HepG2 (cell line): ENCODE measurements around the gene PLEKHA6. TPM values are rescaled to one million over a fixed set of nuclear protein-coding genes. Genes with fewer than 3 reads are reported as not detected.

Experiments used
- AHR ChIP-seq: IDR thresholded peaks from 2 replicates; pipeline ENCODE4 v1.6.1; 2018; ENCODE audit warnings: missing genetic modification reagents, missing compliant biosample characterization
- CREM ChIP-seq, 2 experiments: sonication (generic) in 1 of 2; formaldehyde crosslinking in 1 of 2; IDR thresholded peaks; 2 replicates each; pipeline versions ENCODE4 v1.4.0 to v1.6.1; 2016 to 2020; ENCODE audit warnings: antibody characterized with exemption in 1 of 2, mild to moderate bottlenecking in 1 of 2, missing genetic modification reagents in 1 of 2
- DNMT3B ChIP-seq: conservative IDR thresholded peaks from 2 replicates; pipeline ENCODE4 v1.6.1; 2016; ENCODE audit warnings: missing biosample characterization, control low read depth
- GABPA ChIP-seq, 2 experiments: IDR thresholded peaks; 2 replicates each; pipeline ENCODE4 v1.6.1; 2011 to 2016; ENCODE audit warnings: low read depth in 2 of 2, low read length in 1 of 2, missing biosample characterization in 1 of 2, missing genetic modification characterization in 1 of 2
- HMGA1 ChIP-seq: sonication (generic); formaldehyde crosslinking; conservative IDR thresholded peaks from 2 replicates; pipeline ENCODE4 v1.4.0; 2020; ENCODE audit warnings: missing genetic modification reagents
- HNF4A ChIP-seq: sonication (generic); formaldehyde crosslinking; IDR thresholded peaks from 2 replicates; pipeline ENCODE4 v1.4.0; 2020; ENCODE audit warnings: missing genetic modification reagents
- MXD4 ChIP-seq: IDR thresholded peaks from 2 replicates; pipeline ENCODE4 v1.6.1; 2016; ENCODE audit warnings: mild to moderate bottlenecking, missing biosample characterization, missing genetic modification reagents
- NCOA1 ChIP-seq: sonication (generic); formaldehyde crosslinking; IDR thresholded peaks from 2 replicates; pipeline ENCODE4 v1.9.0; 2021; ENCODE audit warnings: missing genetic modification reagents
- NFKB2 ChIP-seq: sonication (generic); formaldehyde crosslinking; IDR thresholded peaks from 2 replicates; pipeline ENCODE4 v1.4.0; 2020; ENCODE audit warnings: missing genetic modification reagents, borderline replicate concordance
- NRL ChIP-seq: sonication (generic); formaldehyde crosslinking; IDR thresholded peaks from 2 replicates; pipeline ENCODE4 v1.5.0; 2020; ENCODE audit warnings: missing genetic modification reagents, mild to moderate bottlenecking, moderate library complexity, borderline replicate concordance
- PHF20 ChIP-seq: sonication (generic); formaldehyde crosslinking; IDR thresholded peaks from 2 replicates; pipeline ENCODE4 v1.5.0; 2020; ENCODE audit warnings: mild to moderate bottlenecking, missing genetic modification reagents
- POLR2AphosphoS2 ChIP-seq: IDR thresholded peaks from 2 replicates; pipeline ENCODE4 v1.6.1; 2011; ENCODE audit warnings: low read depth, low read length, improper control_type of control experiment
- RXRB ChIP-seq: IDR thresholded peaks from 2 replicates; pipeline ENCODE4 v1.6.1; 2016; ENCODE audit warnings: borderline replicate concordance, missing genetic modification reagents, missing compliant biosample characterization
- SATB2 ChIP-seq: sonication (generic); formaldehyde crosslinking; IDR thresholded peaks from 2 replicates; pipeline ENCODE4 v1.5.0; 2020; ENCODE audit warnings: missing genetic modification reagents
- SMAD1 ChIP-seq: sonication (generic); formaldehyde crosslinking; IDR thresholded peaks from 2 replicates; pipeline ENCODE4 v1.4.0; 2020; ENCODE audit warnings: missing genetic modification reagents, low read depth, mild to moderate bottlenecking, borderline replicate concordance
- SNAPC2 ChIP-seq: sonication (generic); formaldehyde crosslinking; IDR thresholded peaks from 2 replicates; pipeline ENCODE4 v1.8.1; 2022; ENCODE audit warnings: mild to moderate bottlenecking, missing genetic modification reagents
- SNAPC5 ChIP-seq: sonication (generic); formaldehyde crosslinking; IDR thresholded peaks from 2 replicates; pipeline ENCODE4 v1.8.1; 2023; ENCODE audit warnings: mild to moderate bottlenecking, missing genetic modification reagents, borderline replicate concordance
- TOPORS ChIP-seq: sonication (generic); formaldehyde crosslinking; IDR thresholded peaks from 2 replicates; pipeline ENCODE4 v1.8.0; 2023; ENCODE audit warnings: mild to moderate bottlenecking, missing genetic modification reagents
- WIZ ChIP-seq: sonication (generic); formaldehyde crosslinking; IDR thresholded peaks from 2 replicates; pipeline ENCODE4 v1.5.1; 2020; ENCODE audit warnings: mild to moderate bottlenecking, missing genetic modification reagents
- ZFP82 ChIP-seq: sonication (generic); formaldehyde crosslinking; IDR thresholded peaks from 2 replicates; pipeline ENCODE4 v1.5.1; 2020; ENCODE audit warnings: mild to moderate bottlenecking, missing genetic modification reagents, borderline replicate concordance
- ZGPAT ChIP-seq: IDR thresholded peaks from 2 replicates; pipeline ENCODE4 v1.6.1; 2016; ENCODE audit warnings: mild to moderate bottlenecking
- ZMYM3 ChIP-seq: sonication (generic); formaldehyde crosslinking; IDR thresholded peaks from 2 replicates; pipeline ENCODE4 v1.5.1; 2020; ENCODE audit warnings: mild to moderate bottlenecking, missing genetic modification reagents
- ZNF121 ChIP-seq: sonication (generic); formaldehyde crosslinking; IDR thresholded peaks from 2 replicates; pipeline ENCODE4 v1.5.0; 2020; ENCODE audit warnings: mild to moderate bottlenecking, missing genetic modification reagents
- ZNF234 ChIP-seq: sonication (generic); formaldehyde crosslinking; conservative IDR thresholded peaks from 2 replicates; pipeline ENCODE4 v1.5.1; 2020; ENCODE audit warnings: mild to moderate bottlenecking, missing genetic modification reagents
- ZNF263 ChIP-seq: sonication (generic); formaldehyde crosslinking; IDR thresholded peaks from 2 replicates; pipeline ENCODE4 v1.4.0; 2020; ENCODE audit warnings: missing genetic modification reagents
- ZNF296 ChIP-seq: sonication (generic); formaldehyde crosslinking; conservative IDR thresholded peaks from 2 replicates; pipeline ENCODE4 v1.5.0; 2020; ENCODE audit warnings: mild to moderate bottlenecking, missing genetic modification reagents
- ZNF704 ChIP-seq: sonication (generic); formaldehyde crosslinking; IDR thresholded peaks from 2 replicates; pipeline ENCODE4 v1.8.1; 2023; ENCODE audit warnings: mild to moderate bottlenecking, inconsistent platforms, moderate library complexity, missing genetic modification reagents, borderline replicate concordance
- ZNF75D ChIP-seq: sonication (generic); formaldehyde crosslinking; IDR thresholded peaks from 2 replicates; pipeline ENCODE4 v1.8.1; 2023; ENCODE audit warnings: missing genetic modification reagents, mild to moderate bottlenecking, borderline replicate concordance
- ZNF850 ChIP-seq: sonication (generic); formaldehyde crosslinking; conservative IDR thresholded peaks from 2 replicates; pipeline ENCODE4 v1.9.0; 2021; ENCODE audit warnings: mild to moderate bottlenecking, missing genetic modification reagents
- polyA plus RNA-seq, 8 experiments: library from polyadenylated mRNA; depleted of rRNA in 3 of 8; stranded (reverse) in 7 of 8; unstranded in 1 of 8; fragments of >200 nt; fragmentation: Illumina TruSeq in 4 of 8; extraction: Trizol in 4 of 8; gene quantifications; 2 replicates each; pipeline versions ENCODE4 v1.2.1 to v1.2.3, GENCODE V29; 2011 to 2016; ENCODE audit warnings: low read depth in 4 of 8, missing spikeins in 1 of 8, mixed read lengths in 1 of 8; ENCODE audit not compliant: insufficient read depth in 1 of 8
- total RNA-seq, 5 experiments: library from RNA; depleted of rRNA; stranded (reverse); fragments of >200 nt; fragmentation: Illumina TruSeq; extraction: Trizol; gene quantifications; 2 replicates each; pipeline ENCODE4 v1.2.3, GENCODE V29; 2016; ENCODE audit warnings: low read depth in 1 of 5

Gene PLEKHA6
- total and polyA plus RNA-seq, 2 of the 13 experiments (the other 11 are each of a cell fraction or from before 2014, with no cell fraction given), result 5.3 to 11.4 TPM

GRCh38 chr1:204190212-204191211 is 169.2 kb downstream of the PLEKHA6 start (continued):
- no peak for TF ChIP-seq ZNF121 (CRISPR knock-in tag)
- TF ChIP-seq ZNF263, result no peak
- no peak for TF ChIP-seq AHR (CRISPR knock-in tag)
- no peak; the same call in 1 of the 2 replicates for TF ChIP-seq SMAD1 (CRISPR knock-in tag)
- TF ChIP-seq SNAPC2 (CRISPR knock-in tag), result no peak
- TF ChIP-seq ZNF75D (CRISPR knock-in tag), result no peak
- no peak for TF ChIP-seq PHF20 (CRISPR knock-in tag)
- peak; percentile 32; the same call in 1 of the 2 replicates for TF ChIP-seq ZGPAT (CRISPR knock-in tag)
- TF ChIP-seq CREM (IDR thresholded peaks at IDR 0.05), result no peak
- no peak for TF ChIP-seq CREM (CRISPR knock-in tag; IDR thresholded peaks at IDR 0.05)
- no peak for TF ChIP-seq DNMT3B (CRISPR knock-in tag)
- no peak for TF ChIP-seq ZNF296 (CRISPR knock-in tag)
- TF ChIP-seq TOPORS (CRISPR knock-in tag), result no peak; the same call in 1 of the 2 replicates
- no peak for TF ChIP-seq NRL (CRISPR knock-in tag)
- no peak for TF ChIP-seq HMGA1 (CRISPR knock-in tag)
- TF ChIP-seq ZFP82, result no peak
- no peak for TF ChIP-seq POLR2AphosphoS2
- no peak for TF ChIP-seq GABPA (IDR thresholded peaks at IDR 0.05; ENCODE audit: low read depth, low read length)
- TF ChIP-seq GABPA (CRISPR knock-in tag; IDR thresholded peaks at IDR 0.05; ENCODE audit: low read depth), result no peak
- peak; percentile 20; the same call in 1 of the 2 replicates for TF ChIP-seq RXRB
- peak; percentile 55 for TF ChIP-seq HNF4A (CRISPR knock-in tag)
- no peak for TF ChIP-seq SNAPC5 (CRISPR knock-in tag)
- no peak for TF ChIP-seq ZNF850 (CRISPR knock-in tag)
- TF ChIP-seq ZNF234 (CRISPR knock-in tag), result no peak
- TF ChIP-seq ZNF704, result no peak
- no peak for TF ChIP-seq MXD4 (CRISPR knock-in tag)
- TF ChIP-seq ZMYM3 (CRISPR knock-in tag), result 0 out of 2 replicates have a peak, but pooled peaks have one; percentile 18
- no peak for TF ChIP-seq SATB2 (CRISPR knock-in tag)
- TF ChIP-seq NFKB2 (CRISPR knock-in tag), result 0 out of 2 replicates have a peak, but pooled peaks have one; percentile 20
- TF ChIP-seq WIZ, result no peak
- 0 out of 2 replicates have a peak, but pooled peaks have one; percentile 26 for TF ChIP-seq NCOA1
